Nephron (organoid): ENCODE measurements around the gene MACROD2.

Source experiments
- H3K27ac Mint-ChIP-seq, 3 experiments: 2 replicates each; pipeline ENCODE4 v1.8.0; 2020; ENCODE audit warnings: mixed read lengths in 3 of 3, mild to moderate bottlenecking in 2 of 3, moderate library complexity in 1 of 3
- H3K27me3 Mint-ChIP-seq: 2 replicates; pipeline ENCODE4 v1.8.0; 2021; ENCODE audit warnings: low read depth, mild to moderate bottlenecking, moderate library complexity, mixed read lengths
- H3K36me3 Mint-ChIP-seq: 2 replicates; pipeline ENCODE4 v1.8.0; 2020; ENCODE audit warnings: low read depth, mixed read lengths
- H3K4me1 Mint-ChIP-seq: 2 replicates; pipeline ENCODE4 v1.8.0; 2020; ENCODE audit warnings: mixed read lengths
- H3K4me3 Mint-ChIP-seq, 3 experiments: 2 replicates each; pipeline ENCODE4 v1.8.0; 2020; ENCODE audit warnings: mild to moderate bottlenecking in 3 of 3, mixed read lengths in 3 of 3, moderate library complexity in 2 of 3
- H3K9me3 Mint-ChIP-seq: 2 replicates; pipeline ENCODE4 v1.8.0; 2020; ENCODE audit warnings: mixed read lengths
- CTCF ChIP-seq, 3 experiments: fragments of 200-600 bp; sonication (generic); IDR thresholded peaks; one replicate each; pipeline ENCODE4 v1.5.0; 2021; ENCODE audit warnings: antibody characterized with exemption in 3 of 3; ENCODE audit not compliant: unreplicated experiment in 3 of 3

MACROD2 gene

GRCh38 chr20:14902432-14903089 lies 907.2 kb downstream of the MACROD2 start:
- no peak for TF ChIP-seq CTCF (IDR thresholded peaks at IDR 0.05; ENCODE audit: unreplicated experiment in 3 of 3)
- H3K4me3 Mint-ChIP-seq, result no peak overlapping the region
- no peak overlapping the region for H3K27ac Mint-ChIP-seq

GRCh38 chr20:14906908-14907434 lies 911.7 kb downstream of the MACROD2 start:
- Mint-ChIP-seq H3K4me1 (peaks cover 13% of the 10 kb centered on the region), H3K4me3 (no peak overlapping the region), H3K27ac (no peak overlapping the region), H3K27me3 (no peaks in the 10 kb centered on the region), H3K36me3 (no peaks in the 10 kb centered on the region), H3K9me3 (no peaks in the 10 kb centered on the region)
- TF ChIP-seq CTCF (IDR thresholded peaks at IDR 0.05; ENCODE audit: unreplicated experiment in 3 of 3), result no peak

More at GRCh38 chr20:14902432-14903089, 907.2 kb downstream of the MACROD2 start:
- peaks cover 2% of the 10 kb centered on the region for H3K9me3 Mint-ChIP-seq
- H3K27me3 Mint-ChIP-seq, result no peaks in the 10 kb centered on the region
- peaks cover 3% of the 10 kb centered on the region for H3K36me3 Mint-ChIP-seq
- no peaks in the 10 kb centered on the region for H3K4me1 Mint-ChIP-seq

- Mint-ChIP-seq H3K9me3 (no peaks in the 10 kb centered on the region), H3K27me3 (no peaks in the 10 kb centered on the region), H3K27ac (peak overlapping the region; percentile 17 to 49 (median 47)), H3K36me3 (no peaks in the 10 kb centered on the region), H3K4me1 (peaks cover 26% of the 10 kb centered on the region), H3K4me3 (no peak overlapping the region)
- no peak for TF ChIP-seq CTCF (IDR thresholded peaks at IDR 0.05; ENCODE audit: unreplicated experiment in 3 of 3)
Measured at GRCh38 chr20:14910126-14910525, 914.8 kb downstream of the MACROD2 start.

GRCh38 chr20:14913896-14914620 lies 918.7 kb downstream of the MACROD2 start:
- no peaks in the 10 kb centered on the region for H3K36me3 Mint-ChIP-seq
- no peak for TF ChIP-seq CTCF (IDR thresholded peaks at IDR 0.05; ENCODE audit: unreplicated experiment in 3 of 3)
- H3K4me1 Mint-ChIP-seq, result peaks cover 51% of the 10 kb centered on the region
- H3K9me3 Mint-ChIP-seq, result no peaks in the 10 kb centered on the region
- H3K27me3 Mint-ChIP-seq, result peaks cover 5% of the 10 kb centered on the region
- peak overlapping the region in 2 of 3 experiments; percentile 3 to 6 for H3K27ac Mint-ChIP-seq
- no peak overlapping the region for H3K4me3 Mint-ChIP-seq

- Mint-ChIP-seq H3K9me3 (no peaks in the 10 kb centered on the region), H3K4me1 (peaks cover 56% of the 10 kb centered on the region), H3K36me3 (no peaks in the 10 kb centered on the region), H3K27ac (peak overlapping the region in 1 of 3 experiments; percentile 3), H3K4me3 (no peak overlapping the region), H3K27me3 (peaks cover 5% of the 10 kb centered on the region)
- no peak for TF ChIP-seq CTCF (IDR thresholded peaks at IDR 0.05; ENCODE audit: unreplicated experiment in 3 of 3)
Measured at GRCh38 chr20:14914633-14915032, 919.3 kb downstream of the MACROD2 start.
